ENCODE results near the gene CAMTA1. TPM values are rescaled to one million over a fixed set of nuclear protein-coding genes. Genes with fewer than 3 reads are reported as not detected.

The CAMTA1 gene
- total RNA-seq, 1 experiment from 2014 or later, result 85.2 TPM

DNA sequence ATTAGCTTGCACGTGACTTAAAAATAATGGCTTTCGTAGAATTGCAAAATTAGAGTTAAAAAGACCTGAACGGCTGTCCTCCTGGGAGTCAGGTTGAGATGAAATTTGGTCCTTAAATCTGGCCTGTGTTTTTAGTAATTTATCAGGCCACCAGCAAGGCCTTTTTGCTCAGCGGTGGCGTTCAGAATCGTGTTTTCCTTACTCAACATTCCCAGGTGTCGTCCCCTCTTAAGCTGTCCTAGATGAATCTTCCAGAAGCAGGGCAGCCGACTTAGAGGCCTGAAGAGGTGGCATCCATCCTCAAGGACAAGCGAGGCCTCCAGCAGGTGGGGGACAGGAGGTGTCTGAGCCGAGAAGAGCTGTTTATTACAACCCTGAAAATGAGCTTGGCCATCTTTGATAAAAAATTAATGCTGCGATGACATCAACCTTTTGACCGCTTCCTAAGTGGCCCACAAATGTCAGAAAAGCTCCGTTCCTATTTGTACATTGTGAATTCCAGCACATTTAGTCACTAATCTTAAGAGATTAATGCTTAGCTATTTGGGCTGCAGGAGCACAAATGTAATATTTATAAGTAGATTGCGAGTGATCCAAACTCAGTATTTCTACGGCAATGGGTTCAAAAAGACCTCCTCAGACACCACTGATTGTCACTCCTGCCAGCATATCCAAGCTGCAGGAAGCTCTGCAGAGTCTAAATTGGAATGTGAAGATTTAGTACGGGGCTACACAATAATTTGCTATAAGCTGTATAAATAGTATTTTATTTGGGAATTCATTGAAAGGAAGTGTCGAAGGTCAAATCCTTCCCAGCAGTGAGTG lies 641.7 kb downstream of the CAMTA1 start:
- intact Hi-C loops (cut with micrococcal nuclease; ENCODE audit: unreplicated experiment), result no loop called here
- no peak for DNase-seq (ENCODE audit: low spot score)
- no peaks in the 10 kb centered on the region for H3K9me3 ChIP-seq (ENCODE audit: low read depth, low read length, poor library complexity, severe bottlenecking)
- ChIA-PET POLR2A (ENCODE audit: low non-redundant PET) (no interaction called here), CTCF (no interaction called here)
- no peak overlapping the region for H3K4me3 ChIP-seq (ENCODE audit: low read depth, low read length, poor library complexity, severe bottlenecking)
- no peaks in the 10 kb centered on the region for H3K27me3 ChIP-seq (replicated peaks; ENCODE audit: insufficient read depth, low read depth, low read length, poor library complexity)
- TF ChIP-seq EZH2 (IDR thresholded peaks at IDR 0.05; ENCODE audit: borderline replicate concordance, low read depth, low read length, poor library complexity, severe bottlenecking), result no peak
- TF ChIP-seq, protein P1, sequence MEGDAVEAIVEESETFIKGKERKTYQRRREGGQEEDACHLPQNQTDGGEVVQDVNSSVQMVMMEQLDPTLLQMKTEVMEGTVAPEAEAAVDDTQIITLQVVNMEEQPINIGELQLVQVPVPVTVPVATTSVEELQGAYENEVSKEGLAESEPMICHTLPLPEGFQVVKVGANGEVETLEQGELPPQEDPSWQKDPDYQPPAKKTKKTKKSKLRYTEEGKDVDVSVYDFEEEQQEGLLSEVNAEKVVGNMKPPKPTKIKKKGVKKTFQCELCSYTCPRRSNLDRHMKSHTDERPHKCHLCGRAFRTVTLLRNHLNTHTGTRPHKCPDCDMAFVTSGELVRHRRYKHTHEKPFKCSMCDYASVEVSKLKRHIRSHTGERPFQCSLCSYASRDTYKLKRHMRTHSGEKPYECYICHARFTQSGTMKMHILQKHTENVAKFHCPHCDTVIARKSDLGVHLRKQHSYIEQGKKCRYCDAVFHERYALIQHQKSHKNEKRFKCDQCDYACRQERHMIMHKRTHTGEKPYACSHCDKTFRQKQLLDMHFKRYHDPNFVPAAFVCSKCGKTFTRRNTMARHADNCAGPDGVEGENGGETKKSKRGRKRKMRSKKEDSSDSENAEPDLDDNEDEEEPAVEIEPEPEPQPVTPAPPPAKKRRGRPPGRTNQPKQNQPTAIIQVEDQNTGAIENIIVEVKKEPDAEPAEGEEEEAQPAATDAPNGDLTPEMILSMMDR (conservative IDR thresholded peaks at IDR 0.05; ENCODE audit: low read depth, low read length), result no peak
- BruUV-seq (replicated peaks), result no TSS peak
- no peaks in the 10 kb centered on the region for H3K4me1 ChIP-seq (ENCODE audit: insufficient read depth, low read length, poor library complexity, severe bottlenecking)
- no peaks in the 10 kb centered on the region for H3K36me3 ChIP-seq (ENCODE audit: insufficient read depth, low read length, poor library complexity, severe bottlenecking)
- no peak overlapping the region for H3K27ac ChIP-seq (ENCODE audit: low read depth, low read length, poor library complexity, severe bottlenecking)

DNA sequence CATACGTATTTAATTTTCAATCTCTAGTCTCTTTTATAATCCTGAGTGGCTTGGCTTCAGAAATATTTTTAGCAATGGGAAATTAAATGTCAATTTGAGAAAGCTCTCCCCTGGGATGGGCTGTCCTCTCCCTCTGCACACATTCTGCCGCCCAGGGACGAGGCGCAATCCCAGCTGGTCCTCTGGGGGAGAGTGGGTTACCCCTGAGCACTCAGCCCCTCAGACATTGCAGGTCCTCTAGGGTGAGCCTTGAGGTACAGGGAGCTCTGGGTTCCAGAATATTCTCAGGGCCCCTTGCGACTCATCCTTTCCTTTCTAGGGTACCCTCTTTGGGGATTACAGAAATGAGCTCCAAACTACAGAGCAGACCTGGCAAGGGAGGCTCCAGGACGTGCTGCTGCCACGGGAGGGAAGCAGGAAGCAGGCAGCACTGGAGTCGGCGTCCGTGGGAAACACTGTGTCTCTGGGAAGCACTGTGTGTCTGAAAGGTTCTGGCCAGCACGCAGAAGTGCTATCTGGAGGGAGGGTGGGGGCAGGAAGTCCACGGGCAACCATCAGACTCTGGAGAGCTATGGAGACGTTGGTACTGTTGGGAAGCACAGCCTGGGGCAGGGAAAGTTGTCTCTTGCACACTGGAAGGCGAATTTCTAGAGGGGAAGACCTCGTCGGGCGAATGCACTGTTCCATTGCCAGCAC lies 642.5 kb downstream of the CAMTA1 start:
- Histone ChIP-seq H3K4me3 (ENCODE audit: low read depth, low read length, poor library complexity, severe bottlenecking) (no peak overlapping the region), H3K36me3 (ENCODE audit: insufficient read depth, low read length, poor library complexity, severe bottlenecking) (no peaks in the 10 kb centered on the region), H3K27me3 (replicated peaks; ENCODE audit: insufficient read depth, low read depth, low read length, poor library complexity) (no peaks in the 10 kb centered on the region), H3K27ac (ENCODE audit: low read depth, low read length, poor library complexity, severe bottlenecking) (no peak overlapping the region), H3K9me3 (ENCODE audit: low read depth, low read length, poor library complexity, severe bottlenecking) (no peaks in the 10 kb centered on the region), H3K4me1 (ENCODE audit: insufficient read depth, low read length, poor library complexity, severe bottlenecking) (no peaks in the 10 kb centered on the region)
- DNase-seq (ENCODE audit: low spot score), result no peak
- TF ChIP-seq, protein P1 (conservative IDR thresholded peaks at IDR 0.05; ENCODE audit: low read depth, low read length), result no peak
- no peak for TF ChIP-seq EZH2 (IDR thresholded peaks at IDR 0.05; ENCODE audit: borderline replicate concordance, low read depth, low read length, poor library complexity, severe bottlenecking)
- BruUV-seq (replicated peaks), result no TSS peak
- ChIA-PET CTCF (no interaction called here), POLR2A (ENCODE audit: low non-redundant PET) (no interaction called here)
- intact Hi-C loops (cut with micrococcal nuclease; ENCODE audit: unreplicated experiment), result no loop called here

DNA sequence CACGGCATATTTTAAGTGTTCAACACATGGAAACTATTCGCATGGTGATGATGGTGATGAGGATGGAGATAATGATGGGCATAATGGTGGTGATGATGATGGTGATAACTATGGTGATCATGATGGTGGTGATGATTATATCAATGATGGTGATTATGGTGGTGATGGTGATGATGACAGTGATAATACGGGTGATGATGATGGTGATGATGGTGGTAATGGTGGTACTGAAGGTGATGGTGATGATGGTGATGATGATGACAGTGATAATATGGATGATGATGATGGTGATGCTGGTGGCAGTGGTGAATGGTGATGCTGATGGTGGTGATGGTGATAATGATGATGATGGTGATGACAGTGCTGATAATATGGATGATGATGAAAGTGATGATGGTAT lies 644.0 kb downstream of the CAMTA1 start:
- Histone ChIP-seq H3K9me3 (ENCODE audit: low read depth, low read length, poor library complexity, severe bottlenecking) (no peaks in the 10 kb centered on the region), H3K36me3 (ENCODE audit: insufficient read depth, low read length, poor library complexity, severe bottlenecking) (no peaks in the 10 kb centered on the region), H3K27ac (ENCODE audit: low read depth, low read length, poor library complexity, severe bottlenecking) (no peak overlapping the region), H3K4me1 (ENCODE audit: insufficient read depth, low read length, poor library complexity, severe bottlenecking) (no peaks in the 10 kb centered on the region), H3K4me3 (ENCODE audit: low read depth, low read length, poor library complexity, severe bottlenecking) (no peak overlapping the region), H3K27me3 (replicated peaks; ENCODE audit: insufficient read depth, low read depth, low read length, poor library complexity) (no peaks in the 10 kb centered on the region)
- ChIA-PET POLR2A (ENCODE audit: low non-redundant PET) (no interaction called here), CTCF (no interaction called here)
- TF ChIP-seq, protein P1 (conservative IDR thresholded peaks at IDR 0.05; ENCODE audit: low read depth, low read length), result no peak
- TF ChIP-seq EZH2 (IDR thresholded peaks at IDR 0.05; ENCODE audit: borderline replicate concordance, low read depth, low read length, poor library complexity, severe bottlenecking), result no peak
- no peak for DNase-seq (ENCODE audit: low spot score)
- intact Hi-C loops (cut with micrococcal nuclease; ENCODE audit: unreplicated experiment), result no loop called here
- no TSS peak for BruUV-seq (replicated peaks)

Measured in A673 (cell line).